ENCODE data around the gene MCOLN2.
"Not testable (repeated sequence)": the region's sequence is repeated elsewhere in the genome, so short reads cannot be mapped to it uniquely, and the experiment has no call there.

Gene MCOLN2

DNA sequence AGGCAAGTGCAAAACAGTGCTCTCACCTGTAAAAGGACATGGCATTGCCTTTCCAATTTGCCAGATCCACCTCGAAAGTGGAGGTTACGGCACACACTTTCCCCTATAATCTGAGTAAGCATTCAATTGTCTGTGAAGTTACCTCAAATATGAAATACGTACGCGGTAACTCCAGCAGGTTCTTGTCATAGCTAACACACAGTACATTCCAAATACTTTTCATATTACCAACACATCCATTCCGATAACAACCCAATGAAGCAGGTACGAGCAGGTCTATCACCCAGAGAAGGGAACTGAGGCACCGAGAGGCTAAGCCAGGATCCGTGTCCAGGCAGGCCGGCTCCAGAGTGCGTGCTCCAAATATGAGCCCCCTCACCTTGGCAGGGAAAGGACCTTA is 57.2 kb downstream of the MCOLN2 start:
- DNase-seq: no peak

DNA sequence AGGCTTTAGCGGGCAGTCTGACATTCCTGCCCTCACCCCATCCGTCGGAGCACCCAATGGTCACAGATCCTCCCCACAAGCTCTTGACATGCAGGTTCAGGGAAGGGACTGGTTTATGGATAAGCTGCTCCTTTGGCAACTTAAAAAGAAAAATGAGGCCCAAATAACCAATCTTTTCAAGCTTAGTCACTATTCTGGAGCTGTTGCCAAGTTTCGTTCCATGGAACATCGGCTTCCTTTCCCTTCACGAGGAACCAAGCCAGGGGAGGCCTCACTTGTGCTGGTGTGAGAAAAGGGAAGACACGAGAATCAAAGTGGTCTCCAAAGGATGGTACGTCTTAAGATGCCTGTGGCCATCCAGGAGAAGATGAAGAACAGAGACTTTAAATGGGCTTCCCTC is 57.8 kb downstream of the MCOLN2 start:
- DNase-seq: no peak

DNA sequence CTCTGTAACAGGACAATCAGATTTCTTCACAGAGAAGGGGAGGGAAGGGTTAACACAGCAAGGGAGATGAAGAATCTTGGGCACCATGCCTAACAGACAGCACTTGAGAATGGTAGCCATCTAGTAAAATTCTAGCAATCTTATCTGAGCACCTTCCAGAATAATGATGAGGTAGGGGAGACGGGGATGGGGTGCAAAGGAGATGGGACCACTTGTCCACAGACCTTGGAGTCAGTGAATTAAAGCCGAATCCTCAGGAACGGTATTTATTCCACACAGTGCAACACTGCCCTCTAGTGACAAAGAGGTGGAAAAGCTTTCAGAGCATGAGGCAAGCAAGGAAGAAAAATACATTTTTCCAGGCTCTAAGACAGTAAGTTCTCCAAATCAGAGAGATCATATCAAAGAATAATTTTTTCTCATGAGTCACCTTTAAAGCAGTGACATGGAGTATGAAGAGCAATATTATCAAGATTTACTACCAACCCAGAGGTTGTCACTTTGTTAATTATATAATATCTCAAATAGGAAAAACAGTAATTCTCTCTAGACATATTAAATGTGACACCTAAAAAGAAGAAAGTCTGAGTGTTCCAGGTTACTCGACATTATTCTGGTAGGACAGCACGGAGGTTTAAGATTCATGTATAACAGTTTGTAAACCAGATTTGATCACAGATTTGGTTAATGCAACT is 60.6 kb downstream of the MCOLN2 start:
- peak; percentile 66 for DNase-seq

DNA sequence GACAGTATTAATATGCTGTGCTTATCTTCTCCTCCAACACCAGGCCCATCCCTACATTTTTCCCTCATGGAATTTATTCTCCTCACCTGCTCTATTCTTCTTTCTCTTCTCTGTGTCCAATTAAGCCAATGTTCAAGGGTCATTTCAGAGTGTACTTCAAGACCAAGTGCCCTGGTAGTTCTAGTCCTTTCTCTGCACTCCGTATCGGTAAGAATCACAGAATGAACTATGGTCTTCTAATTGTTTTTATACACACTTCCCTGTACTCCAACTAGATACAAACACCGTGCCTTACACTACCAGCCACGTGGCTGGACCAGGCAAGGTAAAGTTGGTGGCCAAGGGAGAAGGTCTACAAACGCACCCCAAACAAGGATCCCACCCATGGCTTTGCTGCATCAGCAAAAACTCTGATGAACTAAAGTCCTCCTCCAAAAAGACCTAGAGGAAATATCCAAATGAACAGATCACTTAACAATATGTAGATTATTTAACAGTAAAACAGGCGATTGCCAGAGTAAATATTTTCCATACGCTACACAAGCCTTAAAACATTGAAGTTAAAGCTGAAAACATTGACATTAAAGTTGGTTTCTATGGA is 63.8 kb downstream of the MCOLN2 start:
- no peak for DNase-seq

DNA sequence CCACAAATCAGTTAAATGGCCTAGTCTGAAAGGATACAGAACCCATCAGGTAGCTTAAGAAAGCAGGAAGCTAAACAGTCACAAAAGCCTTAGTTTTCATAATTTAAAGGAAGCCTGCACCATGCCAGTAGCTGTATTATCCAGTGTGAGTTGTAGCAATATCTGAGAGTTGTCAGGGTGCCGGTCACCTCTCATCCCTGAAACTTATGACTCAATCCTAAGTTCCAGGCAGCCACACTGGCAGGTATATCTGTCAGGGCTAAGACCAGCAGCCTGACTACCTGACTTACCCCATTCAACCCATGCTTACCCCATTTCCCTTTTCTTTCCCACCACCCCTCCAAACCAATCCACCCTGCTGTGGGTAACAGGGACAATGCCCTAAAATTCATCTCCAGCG is 66.1 kb downstream of the MCOLN2 start:
- DNase-seq: no peak

DNA sequence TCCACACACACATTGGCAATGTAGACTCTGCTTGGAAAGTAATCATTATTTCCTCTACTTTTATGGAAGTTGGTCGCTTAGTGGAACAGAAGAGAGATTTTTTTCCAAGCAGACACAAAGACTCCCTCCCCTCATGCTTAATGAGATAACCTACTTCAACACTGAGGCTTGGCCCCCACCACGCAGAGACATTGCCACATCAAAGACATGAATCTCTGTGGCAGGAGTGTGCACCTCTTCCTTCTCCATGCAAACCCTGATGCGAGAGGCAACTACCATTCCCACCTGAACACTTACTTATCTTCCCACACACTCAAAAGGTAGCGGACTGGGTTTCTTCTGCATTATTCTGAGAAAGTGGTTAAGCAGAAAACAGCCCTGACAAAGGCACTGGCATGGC is 66.6 kb downstream of the MCOLN2 start:
- no peak for DNase-seq

DNA sequence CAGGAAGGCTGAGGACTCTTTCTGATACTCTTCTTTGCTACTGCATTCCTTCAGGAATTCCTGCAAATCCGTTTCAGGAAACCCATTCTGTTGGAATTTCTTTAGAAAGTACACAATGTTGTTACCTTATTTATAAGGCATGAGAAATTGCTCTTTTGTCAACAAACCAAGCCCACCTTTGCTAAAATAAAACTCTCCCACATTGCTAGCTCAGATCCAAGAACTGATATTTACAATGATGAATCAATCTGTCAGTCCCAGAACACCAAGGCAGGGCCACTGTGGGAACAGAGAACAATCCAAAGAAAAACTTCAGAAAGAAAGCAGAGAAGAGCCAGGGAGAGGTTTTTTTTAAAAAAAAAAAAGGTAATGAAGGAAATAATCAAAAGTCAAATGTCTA is 67.3 kb downstream of the MCOLN2 start:
- no peak for DNase-seq

DNA sequence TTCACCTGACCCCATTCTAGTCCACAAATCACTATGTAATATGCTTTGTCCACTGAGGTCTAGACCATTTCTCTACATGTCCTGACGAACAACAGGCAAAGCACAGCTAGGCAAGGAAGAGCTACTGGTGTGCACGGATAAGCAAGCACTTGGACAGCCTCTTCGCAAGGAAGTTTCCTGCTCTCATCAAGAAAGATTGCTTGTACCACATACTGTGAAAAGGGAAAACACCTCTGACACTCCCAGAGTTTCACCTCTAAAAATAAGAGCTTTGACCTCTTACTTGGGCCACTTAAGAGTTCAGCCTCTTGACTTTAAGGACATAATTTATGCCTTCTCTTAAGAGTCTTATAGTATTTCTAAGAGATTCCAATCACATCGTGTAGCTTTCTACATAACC is 67.9 kb downstream of the MCOLN2 start:
- no peak for DNase-seq

DNA sequence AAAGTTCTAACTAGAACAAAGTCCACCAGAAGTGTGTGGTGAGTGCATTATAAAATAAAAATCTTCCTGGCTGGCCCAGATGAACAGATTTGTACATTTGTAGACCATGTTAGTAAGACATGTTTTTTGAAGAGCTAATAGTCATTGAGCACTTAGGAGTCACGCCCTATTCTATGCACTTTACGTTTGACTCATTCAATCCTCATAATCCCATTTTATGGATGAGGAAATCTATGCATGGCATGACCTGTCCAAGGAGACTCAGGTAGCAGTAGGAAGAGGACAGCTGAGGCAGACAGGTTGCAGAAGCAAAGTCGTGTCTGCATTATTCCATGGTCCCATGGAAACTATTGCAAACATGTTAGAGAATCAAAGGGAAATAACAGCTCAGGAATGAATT is 73.6 kb downstream of the MCOLN2 start:
- DNase-seq: no peak

DNA sequence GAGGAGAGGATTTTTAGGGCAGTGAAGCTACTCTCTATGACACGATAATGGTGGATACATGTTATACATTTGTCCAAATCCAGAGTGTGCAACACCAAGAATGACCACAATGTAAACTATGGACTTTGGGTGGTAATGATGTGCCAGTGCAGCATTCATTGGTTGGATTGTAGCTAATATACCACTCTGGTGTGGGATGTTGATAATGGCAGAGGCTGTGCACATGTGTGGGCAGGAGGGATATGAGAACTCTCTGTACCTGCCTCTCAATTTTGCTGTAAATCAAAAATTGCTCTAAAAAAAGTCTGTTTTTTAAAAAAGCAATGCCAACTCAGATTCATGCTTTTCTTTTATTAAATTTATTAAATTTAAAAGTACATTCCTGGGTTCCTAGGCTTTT is 76.8 kb downstream of the MCOLN2 start:
- DNase-seq: no peak

DNA sequence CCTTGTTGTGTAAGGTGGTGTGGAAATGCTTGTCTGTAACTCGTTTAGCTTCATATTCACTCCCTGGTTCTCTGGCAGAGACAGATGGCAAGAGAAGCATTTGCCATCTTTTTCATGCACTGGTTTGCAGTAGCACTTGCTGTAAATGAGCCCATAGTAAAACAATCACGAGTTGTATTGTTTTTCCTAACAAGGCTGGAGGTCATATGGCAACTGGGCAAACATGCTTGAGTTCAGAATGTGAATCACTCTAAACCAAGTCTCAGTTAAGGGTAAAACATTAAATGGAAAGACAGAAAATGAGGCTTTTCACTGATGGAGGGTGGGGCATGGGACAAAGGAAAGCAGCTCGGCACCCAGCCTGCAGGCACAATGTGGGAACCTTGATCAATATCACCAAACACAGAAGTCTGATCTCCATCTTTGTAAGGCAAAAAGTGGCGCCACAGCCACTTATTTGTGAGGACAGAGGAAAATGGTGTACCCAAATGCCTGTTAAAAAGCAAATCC is 77.4 kb downstream of the MCOLN2 start:
- no peak for DNase-seq

DNA sequence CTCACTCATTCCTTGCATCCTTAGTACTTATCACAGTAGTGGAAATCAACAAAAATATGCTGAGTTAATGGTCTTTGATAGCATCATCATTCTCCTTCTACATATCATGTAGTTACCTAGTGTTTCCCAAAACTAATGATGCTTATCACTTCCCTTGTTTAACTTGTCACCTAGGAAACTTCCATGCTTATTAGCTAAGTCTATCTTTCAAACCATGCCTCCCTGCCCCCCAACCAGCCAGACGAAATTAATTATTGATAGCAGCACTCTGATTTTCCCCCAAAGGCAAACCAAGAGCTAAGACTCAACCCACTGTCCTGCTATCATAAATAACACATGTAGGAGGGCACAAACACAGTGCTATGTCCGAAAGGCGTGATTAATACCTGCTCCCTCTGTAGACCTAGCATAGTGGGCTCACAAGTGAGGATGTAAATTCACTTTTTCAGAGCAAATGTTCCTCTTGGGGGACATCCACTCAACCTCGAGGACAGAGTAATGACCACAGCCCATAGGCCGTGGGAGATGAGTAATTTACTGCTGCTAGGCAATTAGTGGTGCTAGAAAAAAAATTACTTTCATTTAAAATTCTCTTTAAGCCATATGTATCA is 78.1 kb downstream of the MCOLN2 start:
- DNase-seq: no peak

DNA sequence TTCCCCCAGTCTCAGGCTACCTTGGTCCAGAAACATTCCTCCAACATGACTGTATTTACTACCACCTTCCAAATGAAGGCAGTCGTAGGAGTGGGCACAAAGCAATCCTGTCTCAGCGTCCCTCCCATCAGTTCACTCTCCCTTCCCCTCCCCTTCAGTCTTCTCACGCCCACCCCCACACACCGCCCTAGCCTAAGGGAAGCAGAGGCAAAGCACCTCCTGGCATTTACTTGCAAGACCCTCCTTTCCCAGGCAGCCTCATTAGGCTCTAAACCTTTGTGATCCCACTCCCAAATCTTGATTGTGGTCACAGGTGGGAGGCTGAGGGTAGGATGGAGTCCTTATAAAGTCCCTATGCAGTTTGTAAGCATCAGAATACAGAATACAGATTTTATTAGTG is 80.0 kb downstream of the MCOLN2 start:
- no peak for DNase-seq

DNA sequence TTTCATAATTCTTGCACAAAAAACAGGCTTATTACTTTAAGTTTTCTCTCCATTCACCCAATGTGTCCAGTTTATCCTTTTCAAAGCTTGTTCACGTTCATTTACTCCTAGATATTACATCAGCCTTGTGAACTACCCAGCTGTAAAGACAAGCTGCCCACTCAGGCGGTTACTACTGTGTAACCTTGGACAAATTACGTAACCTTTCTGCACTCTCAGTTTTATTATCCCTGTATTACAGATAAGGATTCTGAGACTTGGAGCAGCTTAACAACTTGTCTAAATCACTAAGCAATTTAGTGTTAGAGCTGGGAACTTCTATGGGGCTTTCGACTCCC is 83.4 kb downstream of the MCOLN2 start:
- peak; percentile 58 for DNase-seq

DNA sequence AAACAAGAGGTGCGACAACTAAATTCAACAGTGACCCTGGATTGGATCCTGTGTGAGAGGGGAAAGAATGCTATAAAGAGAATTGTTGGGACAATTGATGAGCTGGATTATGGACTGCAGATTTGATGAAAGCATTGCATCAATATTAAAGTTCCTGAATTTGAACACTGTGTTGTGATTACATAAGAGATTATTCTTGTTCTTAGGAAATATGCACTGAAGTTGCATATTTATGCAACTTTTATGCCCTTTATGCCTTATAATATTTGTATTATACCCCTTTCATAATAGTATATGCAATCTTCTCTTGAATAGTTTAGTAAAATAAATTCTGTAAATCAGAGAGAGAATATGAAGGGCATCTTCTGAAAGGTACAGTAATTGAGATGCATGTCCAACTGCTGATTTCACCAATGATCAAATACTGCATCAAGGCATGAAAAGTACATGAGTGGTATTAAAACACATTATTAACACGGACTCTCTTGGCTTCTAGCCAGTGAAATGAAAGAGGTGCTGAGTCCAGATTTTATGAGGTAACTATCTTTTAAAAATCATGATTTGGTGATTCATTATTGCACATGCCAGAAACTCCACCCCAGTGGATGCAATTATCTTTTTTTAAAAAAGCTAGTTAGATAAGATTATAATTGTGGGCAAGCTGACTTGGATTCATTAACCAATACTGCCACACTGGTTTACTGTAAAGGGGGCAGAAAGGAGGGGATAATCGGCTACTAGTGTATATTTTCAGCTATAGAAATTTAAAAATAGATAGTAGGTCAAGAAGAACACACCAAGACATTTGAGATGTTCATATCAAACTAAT is 84.0 kb downstream of the MCOLN2 start:
- DNase-seq: peak; percentile 19

DNA sequence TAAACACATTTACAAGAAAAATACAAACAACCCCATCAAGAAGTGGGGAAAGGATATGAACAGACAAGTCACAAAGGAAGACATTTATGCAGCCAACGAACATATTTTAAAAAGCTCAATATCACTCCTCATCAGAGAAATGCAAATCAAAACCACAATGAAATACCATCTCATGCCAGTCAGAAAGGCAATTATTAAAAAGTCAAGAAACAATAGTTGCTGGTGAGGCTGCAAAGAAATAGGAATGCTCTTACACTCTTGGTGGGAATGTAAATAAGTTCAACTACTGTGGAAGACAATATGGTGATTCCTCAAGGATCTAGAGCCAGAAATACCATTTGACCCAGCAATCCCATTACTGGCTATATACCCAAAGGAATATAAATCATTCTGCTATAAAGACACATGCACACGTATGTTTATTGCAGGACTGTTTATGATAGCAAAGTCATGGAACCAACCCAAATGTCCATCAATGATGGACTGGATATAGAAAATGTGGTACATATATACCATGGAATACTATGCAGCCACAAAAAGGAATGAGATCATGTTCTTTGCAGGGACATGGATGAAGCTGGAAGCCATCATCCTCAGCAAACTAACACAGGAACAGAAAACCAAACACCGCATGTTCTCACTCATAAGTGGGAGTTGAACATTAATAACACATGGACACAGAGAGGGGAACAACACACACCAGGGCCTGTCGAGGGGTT is 88.0 kb downstream of the MCOLN2 start:
- not testable (repeated sequence) for DNase-seq

DNA sequence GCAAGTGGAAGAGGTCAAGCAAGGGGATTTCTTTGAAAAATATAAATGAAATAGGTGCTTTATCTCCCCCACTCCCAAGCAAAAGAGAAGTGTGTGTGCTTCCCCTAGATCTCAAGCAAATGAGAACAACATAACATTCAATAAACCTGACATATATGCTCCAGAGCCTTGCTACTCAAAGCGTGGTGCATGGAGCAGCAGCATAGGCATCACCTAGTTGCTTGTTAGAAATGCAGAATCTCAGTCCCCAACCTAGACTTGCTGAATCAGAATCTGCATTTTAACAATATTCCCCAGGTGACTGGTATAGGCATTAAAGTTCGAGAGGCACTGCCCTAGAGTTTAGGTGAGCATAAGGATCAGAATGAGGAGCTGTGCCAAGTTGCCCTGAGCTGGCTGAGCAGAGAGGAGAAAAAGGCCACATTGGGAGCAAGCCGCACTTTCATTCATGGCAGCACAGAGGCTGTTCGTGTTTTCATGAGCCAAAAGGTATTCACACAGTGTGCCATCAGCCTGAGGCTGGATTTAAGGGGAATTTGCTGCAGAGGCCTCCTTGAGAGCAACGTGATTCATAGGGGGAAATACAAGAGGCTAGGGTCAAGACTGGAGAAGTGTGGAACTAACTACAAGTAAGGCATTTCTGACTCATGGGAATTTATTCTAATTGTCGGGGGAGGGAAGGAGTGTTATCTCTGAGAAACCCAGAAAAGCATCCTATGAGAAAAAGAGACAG is 89.7 kb downstream of the MCOLN2 start:
- DNase-seq: peak; percentile 53

DNA sequence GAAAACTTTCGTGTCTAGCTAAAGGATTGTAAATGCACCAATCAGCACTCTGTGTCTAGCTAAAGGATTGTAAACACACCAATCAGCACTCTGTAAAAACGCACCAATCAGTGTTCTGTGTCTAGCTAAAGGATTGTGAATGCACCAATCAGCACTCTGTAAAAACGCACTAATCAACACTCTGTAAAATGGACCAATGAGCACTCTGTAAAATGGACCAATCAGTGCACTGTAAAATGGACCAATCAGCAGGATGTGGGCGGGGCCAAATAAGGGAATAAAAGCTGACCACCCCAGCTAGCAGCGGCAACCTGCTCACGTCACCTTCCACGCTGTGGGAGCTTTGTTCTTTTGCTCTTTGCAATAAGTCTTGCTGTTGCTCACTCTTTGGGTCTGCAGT is 94.2 kb downstream of the MCOLN2 start:
- not testable (repeated sequence) for DNase-seq

DNA sequence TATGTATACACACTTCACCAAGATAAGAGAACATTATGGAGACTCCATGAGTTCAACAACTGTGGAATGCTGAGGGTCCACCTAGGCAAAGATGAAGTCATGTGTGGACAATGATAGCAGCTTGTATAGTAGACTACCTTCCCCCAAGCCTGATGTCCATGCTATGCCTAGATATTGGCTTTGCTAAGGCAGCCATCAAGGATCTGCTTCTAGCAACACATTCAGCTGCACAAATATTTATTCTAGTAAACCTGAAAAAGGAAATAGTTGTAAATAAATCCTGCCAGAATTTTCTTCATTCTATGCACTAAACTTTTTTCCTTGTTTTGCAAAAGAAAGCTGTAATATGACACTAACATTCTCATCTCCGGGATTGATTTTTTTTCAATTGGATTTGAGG is 96.9 kb downstream of the MCOLN2 start:
- no peak for DNase-seq

DNA sequence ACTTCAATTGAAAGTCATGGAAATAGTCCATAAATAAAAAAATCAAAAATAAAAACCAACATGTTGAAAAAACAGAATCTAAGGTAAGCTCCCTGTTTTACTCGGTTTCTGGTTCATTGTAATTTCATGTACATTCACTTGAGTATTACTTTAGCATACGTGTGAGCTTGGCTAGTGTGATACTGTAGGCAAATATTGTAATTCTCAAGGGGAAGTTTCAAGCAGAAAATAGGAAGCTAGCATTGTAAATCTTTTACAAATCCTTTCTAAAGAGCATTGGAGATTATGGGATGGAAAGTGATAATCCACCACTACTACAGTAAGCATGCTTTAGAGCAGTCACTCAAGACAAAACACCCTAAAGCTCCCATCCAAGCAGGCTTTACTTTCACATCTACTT is 100.6 kb downstream of the MCOLN2 start:
- DNase-seq: no peak

DNA sequence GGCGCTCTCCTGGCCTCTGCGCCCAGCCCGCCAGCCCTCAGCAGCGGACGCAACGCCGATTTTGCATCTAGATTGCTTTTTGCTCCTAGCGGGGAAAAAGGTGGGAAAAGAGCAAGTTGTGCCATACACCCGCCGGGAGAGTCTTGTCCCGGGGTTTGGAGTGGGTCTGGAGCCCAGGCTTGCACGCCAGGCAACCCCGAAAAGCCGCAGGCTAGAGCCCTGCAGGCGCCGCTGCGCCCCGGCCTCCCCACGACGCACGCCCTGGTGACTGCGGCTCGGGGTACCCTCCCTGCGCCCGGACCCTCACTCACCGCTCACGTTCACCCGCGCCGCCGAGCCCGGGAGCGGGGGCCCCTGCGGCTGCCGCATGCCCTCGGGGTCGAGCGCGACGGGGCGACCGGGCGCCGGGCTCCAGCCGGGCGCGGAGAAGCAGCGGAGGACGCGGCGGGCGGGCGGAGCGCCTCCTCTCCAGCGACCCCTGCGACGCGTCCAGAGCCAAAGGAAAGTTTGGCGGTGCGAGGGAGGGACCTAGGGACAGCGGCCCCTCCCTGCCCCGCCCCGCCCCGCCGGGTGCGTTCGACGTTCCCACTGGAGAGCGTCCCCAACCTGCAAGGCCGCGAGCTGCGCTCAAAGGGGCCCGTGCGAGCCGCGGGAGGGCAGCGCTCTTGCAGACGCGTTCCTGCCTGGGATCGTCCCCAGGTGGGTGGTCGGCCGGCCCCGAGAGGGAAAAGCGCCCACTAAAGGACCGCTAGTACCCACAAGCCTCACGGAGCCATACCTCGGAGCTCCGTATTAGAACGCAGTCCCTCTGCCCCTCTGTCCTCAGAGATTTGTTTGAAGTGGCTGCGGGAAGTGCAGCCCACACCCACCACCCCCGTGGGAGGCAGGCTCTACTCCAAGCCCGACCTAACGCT is 104.0 kb downstream of the MCOLN2 start, which contains the start of gene LPAR3:
Gene LPAR3, minus strand, starts transcription at position 502 of the 914 bp plus-strand sequence. CDS start 27,086 bp downstream, outside the sequence.
- DNase-seq: no peak
